GM21737 (cell line): ENCODE results near the gene C9orf78.

ENCODE experiments used
- ATAC-seq: cut with Tn5 transposase; IDR thresholded peaks from one replicate; pipeline ENCODE4 v1.9.1; 2021; ENCODE audit warnings: mild to moderate bottlenecking, moderate library complexity; ENCODE audit not compliant: unreplicated experiment

C9orf78 gene

GRCh38 chr9:129777769-129778130, 57.3 kb downstream of the C9orf78 start:
- no peak for ATAC-seq
